ENCODE measurements around the gene GTF3C1. TPM values are rescaled to one million over a fixed set of nuclear protein-coding genes. Genes with fewer than 3 reads are reported as not detected.

Gene GTF3C1
- total RNA-seq, 2 donors from 2014 or later = 64.0 to 77.2 TPM

- no peak overlapping the region for H3K27ac ChIP-seq
- no peak for DNase-seq (ENCODE audit: low spot score)
- TF ChIP-seq CTCF (IDR thresholded peaks at IDR 0.05) = no peak
- H3K4me3 ChIP-seq = no peak overlapping the region
- H3K4me1 ChIP-seq = no peaks in the 10 kb centered on the region
- no peaks in the 10 kb centered on the region for H3K9me3 ChIP-seq
- H3K36me3 ChIP-seq = peaks cover 89% of the 10 kb centered on the region
- no peaks in the 10 kb centered on the region for H3K27me3 ChIP-seq
These were observed 68.3 kb downstream of the GTF3C1 start for GRCh38 chr16:27481282-27481934.

- H3K27me3 ChIP-seq = no peaks in the 10 kb centered on the region
- no peak for TF ChIP-seq CTCF (IDR thresholded peaks at IDR 0.05)
- peaks cover 89% of the 10 kb centered on the region for H3K36me3 ChIP-seq
- H3K4me3 ChIP-seq = no peak overlapping the region
- no peaks in the 10 kb centered on the region for H3K9me3 ChIP-seq
- H3K27ac ChIP-seq = no peak overlapping the region
- DNase-seq (ENCODE audit: low spot score) = no peak
- no peaks in the 10 kb centered on the region for H3K4me1 ChIP-seq
These were observed 69.0 kb downstream of the GTF3C1 start for GRCh38 chr16:27480761-27481160.

GRCh38 chr16:27476240-27476639, 73.5 kb downstream of the GTF3C1 start:
- H3K9me3 ChIP-seq = no peaks in the 10 kb centered on the region
- H3K27ac ChIP-seq = no peak overlapping the region
- no peaks in the 10 kb centered on the region for H3K4me1 ChIP-seq
- H3K36me3 ChIP-seq = peaks cover 85% of the 10 kb centered on the region
- no peaks in the 10 kb centered on the region for H3K27me3 ChIP-seq
- no peak for TF ChIP-seq CTCF (IDR thresholded peaks at IDR 0.05)
- no peak for DNase-seq (ENCODE audit: low spot score)
- no peak overlapping the region for H3K4me3 ChIP-seq

- Histone ChIP-seq H3K9me3 (no peaks in the 10 kb centered on the region), H3K27ac (no peak overlapping the region), H3K4me1 (no peaks in the 10 kb centered on the region), H3K4me3 (no peak overlapping the region), H3K27me3 (no peaks in the 10 kb centered on the region), H3K36me3 (peaks cover 85% of the 10 kb centered on the region)
- DNase-seq (ENCODE audit: low spot score) = no peak
- TF ChIP-seq CTCF (IDR thresholded peaks at IDR 0.05) = no peak
These were observed 74.2 kb downstream of the GTF3C1 start for GRCh38 chr16:27475561-27475960.

GRCh38 chr16:27474921-27475320, 74.8 kb downstream of the GTF3C1 start:
- DNase-seq (ENCODE audit: low spot score) = no peak
- no peaks in the 10 kb centered on the region for H3K27me3 ChIP-seq
- H3K36me3 ChIP-seq = peaks cover 86% of the 10 kb centered on the region
- no peak overlapping the region for H3K27ac ChIP-seq
- no peak overlapping the region for H3K4me3 ChIP-seq
- H3K4me1 ChIP-seq = no peaks in the 10 kb centered on the region
- no peaks in the 10 kb centered on the region for H3K9me3 ChIP-seq
- TF ChIP-seq CTCF (IDR thresholded peaks at IDR 0.05) = no peak

GRCh38 chr16:27474041-27474440, 75.7 kb downstream of the GTF3C1 start:
- H3K27me3 ChIP-seq = no peaks in the 10 kb centered on the region
- no peak for DNase-seq (ENCODE audit: low spot score)
- no peak for TF ChIP-seq CTCF (IDR thresholded peaks at IDR 0.05)
- no peaks in the 10 kb centered on the region for H3K9me3 ChIP-seq
- no peak overlapping the region for H3K27ac ChIP-seq
- H3K4me1 ChIP-seq = no peaks in the 10 kb centered on the region
- peaks cover 95% of the 10 kb centered on the region for H3K36me3 ChIP-seq
- H3K4me3 ChIP-seq = no peak overlapping the region

Data from right atrium auricular region (tissue), 2 donors.